AG09309 (cell line): ENCODE data around the gene COA3.

Experiments used
- DNase-seq: peaks from one replicate; pipeline ENCODE4 v3.0.0-alpha.2; 2010; ENCODE audit warnings: low read depth
- H3K4me3 ChIP-seq: 2 replicates; pipeline ENCODE4 v1.5.1; 2011; ENCODE audit warnings: mild to moderate bottlenecking, low read depth, low read length, moderate library complexity; ENCODE audit not compliant: control insufficient read depth
- TF ChIP-seq, protein P1 (sequence below): IDR thresholded peaks from 2 replicates; pipeline ENCODE4 v1.5.1; 2011; ENCODE audit warnings: mild to moderate bottlenecking, low read depth, low read length, inconsistent platforms; ENCODE audit not compliant: insufficient read depth, control insufficient read depth; ENCODE audit errors: missing control alignments

Gene COA3

DNA sequence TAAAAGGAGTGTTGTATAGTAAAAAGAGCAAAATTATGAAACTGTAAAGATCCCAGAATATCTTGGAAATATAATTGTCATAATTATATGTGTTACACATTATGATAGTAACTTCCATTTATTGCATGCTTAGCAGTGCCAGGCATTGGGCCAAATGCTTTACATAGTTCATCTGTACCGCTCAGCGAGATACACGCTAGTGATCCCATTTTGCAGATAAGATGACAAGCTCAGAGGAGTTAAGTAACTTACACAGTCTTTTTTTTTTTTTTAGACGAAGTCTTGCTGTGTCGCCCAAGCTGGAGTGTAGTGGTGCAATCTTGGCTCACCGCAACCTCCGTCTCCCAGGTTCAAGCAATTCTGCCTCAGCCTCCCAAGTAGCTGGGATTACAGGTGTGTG is 46.9 kb downstream of the COA3 start:
- no peak for DNase-seq
- no peak overlapping the region for H3K4me3 ChIP-seq
- TF ChIP-seq, protein P1, sequence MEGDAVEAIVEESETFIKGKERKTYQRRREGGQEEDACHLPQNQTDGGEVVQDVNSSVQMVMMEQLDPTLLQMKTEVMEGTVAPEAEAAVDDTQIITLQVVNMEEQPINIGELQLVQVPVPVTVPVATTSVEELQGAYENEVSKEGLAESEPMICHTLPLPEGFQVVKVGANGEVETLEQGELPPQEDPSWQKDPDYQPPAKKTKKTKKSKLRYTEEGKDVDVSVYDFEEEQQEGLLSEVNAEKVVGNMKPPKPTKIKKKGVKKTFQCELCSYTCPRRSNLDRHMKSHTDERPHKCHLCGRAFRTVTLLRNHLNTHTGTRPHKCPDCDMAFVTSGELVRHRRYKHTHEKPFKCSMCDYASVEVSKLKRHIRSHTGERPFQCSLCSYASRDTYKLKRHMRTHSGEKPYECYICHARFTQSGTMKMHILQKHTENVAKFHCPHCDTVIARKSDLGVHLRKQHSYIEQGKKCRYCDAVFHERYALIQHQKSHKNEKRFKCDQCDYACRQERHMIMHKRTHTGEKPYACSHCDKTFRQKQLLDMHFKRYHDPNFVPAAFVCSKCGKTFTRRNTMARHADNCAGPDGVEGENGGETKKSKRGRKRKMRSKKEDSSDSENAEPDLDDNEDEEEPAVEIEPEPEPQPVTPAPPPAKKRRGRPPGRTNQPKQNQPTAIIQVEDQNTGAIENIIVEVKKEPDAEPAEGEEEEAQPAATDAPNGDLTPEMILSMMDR = no peak

DNA sequence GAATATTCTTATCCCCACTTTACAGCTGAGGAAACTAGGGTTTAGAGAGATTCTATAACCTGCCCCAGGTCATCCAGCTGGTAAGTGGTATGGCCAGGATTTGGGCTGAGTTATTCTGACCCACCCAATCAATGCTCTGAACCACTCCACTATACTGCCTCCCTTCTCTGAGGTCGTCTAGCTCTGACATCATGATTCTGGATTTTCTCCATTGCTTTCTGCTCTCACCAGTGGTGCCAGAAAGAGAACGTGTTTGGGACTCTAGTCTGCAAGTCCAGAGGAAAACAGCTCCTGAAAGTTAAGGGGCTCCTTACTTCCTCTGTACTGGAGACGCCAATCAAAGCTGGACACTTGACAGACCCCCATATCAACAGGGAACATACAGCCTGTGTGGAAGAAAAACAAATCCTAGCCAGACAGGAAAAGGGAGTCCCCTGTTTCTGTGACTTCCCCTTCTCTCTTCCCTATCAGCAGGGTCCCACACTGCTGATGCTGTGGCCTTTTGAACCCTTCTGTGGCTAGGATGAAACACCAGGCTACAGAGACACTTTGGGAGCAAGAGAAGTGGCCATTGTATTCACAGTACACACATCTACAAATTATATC is 47.7 kb downstream of the COA3 start:
- DNase-seq = no peak
- no peak overlapping the region for H3K4me3 ChIP-seq
- TF ChIP-seq, protein P1 = no peak

DNA sequence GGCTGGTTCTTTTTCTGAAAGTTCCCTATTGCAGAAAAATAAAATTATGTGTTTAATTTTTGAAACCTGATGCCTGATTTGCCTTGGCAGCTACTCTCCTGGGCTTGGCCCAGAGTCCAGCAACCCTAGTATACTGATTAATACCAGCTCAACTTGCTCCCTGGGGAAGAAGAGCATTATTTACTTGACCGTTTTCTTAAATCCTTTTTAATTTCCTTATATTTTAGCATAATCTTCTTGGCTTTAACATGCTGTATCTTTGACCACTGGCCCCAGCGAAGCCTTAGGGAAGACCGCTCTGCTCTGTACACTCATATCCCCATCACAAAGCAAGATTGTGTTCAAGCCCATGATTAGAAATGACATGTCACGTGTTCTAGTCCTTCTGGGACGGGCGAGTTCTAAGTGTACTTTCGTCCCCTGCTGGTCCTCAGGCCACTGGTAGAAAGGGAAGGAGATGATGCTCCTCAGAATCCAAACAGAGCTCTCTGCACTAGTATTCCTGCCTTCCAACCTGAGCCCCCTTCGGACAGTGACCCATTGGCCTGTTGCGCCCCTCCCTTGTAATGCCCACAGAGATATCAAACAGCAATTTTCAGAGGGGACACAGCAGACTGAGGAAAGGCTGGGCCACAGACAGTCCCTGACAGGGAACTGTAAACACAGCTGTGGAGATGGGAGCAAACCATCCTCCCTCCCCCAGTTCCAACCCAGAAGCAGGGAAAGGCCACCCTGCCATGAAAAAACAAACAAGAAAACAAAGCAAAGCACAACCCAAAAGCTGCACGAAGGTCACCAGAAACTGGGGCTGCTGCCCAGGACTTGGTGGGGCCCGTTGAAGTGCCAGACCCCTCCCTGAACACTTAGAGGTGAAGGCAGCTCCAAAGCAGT is 49.4 kb downstream of the COA3 start:
- no peak for DNase-seq
- TF ChIP-seq, protein P1 = no peak
- no peak overlapping the region for H3K4me3 ChIP-seq

DNA sequence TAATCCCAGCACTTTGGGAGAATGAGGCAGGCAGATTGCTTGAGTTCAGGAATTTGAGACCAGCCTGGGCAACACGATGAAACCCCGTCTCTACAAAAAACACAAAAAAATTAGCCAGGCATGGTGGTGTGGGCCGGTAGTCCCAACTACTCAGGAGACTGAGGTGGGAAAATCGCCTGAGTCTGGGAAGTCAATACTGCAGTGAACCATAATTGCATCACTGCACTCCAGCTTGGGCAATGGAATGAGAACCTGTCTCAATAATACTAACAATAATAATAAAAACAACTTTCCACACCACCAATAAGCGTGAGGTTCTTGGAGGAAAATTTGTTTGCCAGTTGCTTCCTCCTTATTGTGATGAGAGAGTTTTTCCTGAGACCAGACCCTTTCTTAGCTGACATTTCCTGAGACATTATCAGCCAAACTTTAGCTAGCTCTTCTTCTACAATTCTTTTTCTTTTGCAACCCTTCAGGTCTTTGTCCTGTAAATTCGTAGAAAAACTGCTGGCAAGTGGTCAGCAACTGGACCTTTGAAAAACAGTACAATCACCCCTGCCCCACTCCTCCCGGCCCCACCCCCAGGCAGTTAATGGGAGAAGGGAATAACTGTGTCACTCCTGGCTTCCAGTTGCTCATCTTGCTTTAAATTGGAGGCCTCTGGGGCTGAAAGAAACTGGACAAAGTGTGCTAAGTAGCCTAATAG is 50.1 kb downstream of the COA3 start:
- H3K4me3 ChIP-seq = no peak overlapping the region
- DNase-seq = no peak
- TF ChIP-seq, protein P1 = no peak
